K562 (cell line): Measurements from ENCODE around the gene MRI1. TPM values are rescaled to one million over a fixed set of nuclear protein-coding genes. Genes with fewer than 3 reads are reported as not detected.

Experiments used
- ATAC-seq: fragments of 200-7000 bp; cut with Tn5 transposase; 3 replicates; pipeline ENCODE4 v1.9.1; 2020; ENCODE audit warnings: moderate library complexity
- BruUV-seq: library from RNA; stranded (reverse); fragments of 400-500 nt; replicated peaks from 2 replicates; lab custom pipeline; 2021; lab: Mats Ljungman, UMichigan
- CTCF ChIA-PET: fragments of 300-600 bp; formaldehyde crosslinking; extraction: SDS; loops from one replicate; lab custom pipeline; 2021; ENCODE audit warnings: low intra/inter-chr PET ratio; lab: Yijun Ruan, JAX
- POLR2A ChIA-PET: fragments of 300-600, 350-650 bp; sonication (Branson Sonifier 250); formaldehyde crosslinking; extraction: SDS; loops from one replicate; lab custom pipeline; 2021; ENCODE audit warnings: antibody characterized with exemption, inconsistent platforms; lab: Yijun Ruan, JAX
- DNase-seq, 4 experiments: peaks; one replicate each; pipeline versions ENCODE4 v3.0.0 to v3.0.0-alpha.2; 2011 to 2018; ENCODE audit warnings: low spot score in 3 of 4, mixed read lengths in 3 of 4; ENCODE audit errors: extremely low read depth in 1 of 4
- FAIRE-seq: peaks from 2 replicates; lab custom pipeline; 2011; peaks lifted over from hg19 to GRCh38; lab: Jason Lieb, UNC
- H2AFZ ChIP-seq: 2 replicates; pipeline ENCODE4 v1.6.0; 2011; ENCODE audit warnings: low read depth, low read length, control low read depth, inconsistent platforms
- H3K27ac ChIP-seq: fragments of 200-600 bp; 3 replicates; pipeline ENCODE4 v1.8.0; 2011; ENCODE audit warnings: low read depth, mild to moderate bottlenecking, control low read depth, inconsistent platforms, low read length, moderate library complexity, mixed read lengths; ENCODE audit errors: extremely low read depth
- H3K27me3 ChIP-seq, 2 experiments: fragments of 300-600 bp in 1 of 2; 2 replicates in 1 of 2; 3 replicates in 1 of 2; pipeline versions ENCODE4 v1.6.0 to v1.8.0; 2011; ENCODE audit warnings: inconsistent platforms in 2 of 2, low read length in 2 of 2, mild to moderate bottlenecking in 1 of 2, mixed read lengths in 1 of 2, moderate library complexity in 1 of 2; ENCODE audit not compliant: control insufficient read depth in 2 of 2, insufficient read depth in 2 of 2
- H3K36me3 ChIP-seq: fragments of 300-600 bp; 3 replicates; pipeline ENCODE4 v1.8.0; 2011; ENCODE audit warnings: mild to moderate bottlenecking, low read length, inconsistent platforms; ENCODE audit not compliant: control insufficient read depth, insufficient read depth
- H3K4me1 ChIP-seq, 2 experiments: fragments of 200-600 bp in 1 of 2; replicated peaks in 1 of 2; 2 replicates in 1 of 2; 3 replicates in 1 of 2; pipeline versions ENCODE4 v1.5.1 to v1.8.0; 2011; ENCODE audit warnings: inconsistent platforms in 2 of 2, low read length in 2 of 2, mild to moderate bottlenecking in 1 of 2, mixed read lengths in 1 of 2, moderate library complexity in 1 of 2; ENCODE audit not compliant: control insufficient read depth in 2 of 2, insufficient read depth in 2 of 2
- H3K4me2 ChIP-seq: 2 replicates; pipeline ENCODE4 v1.6.1; 2011; ENCODE audit warnings: low read length, control low read depth, inconsistent platforms, mixed read lengths; ENCODE audit not compliant: insufficient read depth
- H3K4me3 ChIP-seq: fragments of 200-600 bp; sonication (generic), shearing (Covaris generic); 2 replicates; pipeline ENCODE4 v1.5.1; 2016; ENCODE audit warnings: control low read depth, inconsistent platforms
- H3K79me2 ChIP-seq: fragments of 200-600 bp; 3 replicates; pipeline ENCODE4 v1.8.0; 2011; ENCODE audit warnings: low read length, inconsistent platforms; ENCODE audit not compliant: control insufficient read depth, insufficient read depth
- H3K9ac ChIP-seq, 2 experiments: 2 replicates each; pipeline versions ENCODE4 v1.6.0 to v1.6.1; 2011; ENCODE audit warnings: low read depth in 2 of 2, low read length in 2 of 2, control low read depth in 1 of 2, inconsistent platforms in 1 of 2, mild to moderate bottlenecking in 1 of 2, mixed read lengths in 1 of 2; ENCODE audit not compliant: insufficient read depth in 1 of 2
- H3K9me1 ChIP-seq: one replicate; pipeline ENCODE4 v1.6.0; 2011; ENCODE audit warnings: inconsistent platforms, mild to moderate bottlenecking, low read length, moderate library complexity; ENCODE audit not compliant: control insufficient read depth, insufficient read depth
- H3K9me3 ChIP-seq: replicated peaks from 2 replicates; pipeline ENCODE4 v1.5.1; 2011; ENCODE audit warnings: low read depth, low read length, inconsistent platforms; ENCODE audit not compliant: control insufficient read depth, insufficient read depth
- H4K20me1 ChIP-seq: replicated peaks from 2 replicates; pipeline ENCODE4 v1.6.1; 2011; ENCODE audit warnings: low read length, inconsistent platforms, mixed read lengths; ENCODE audit not compliant: control insufficient read depth, insufficient read depth
- CEBPG ChIP-seq, 3 experiments: fragments of 200-800 bp in 1 of 3; sonication (Bioruptor generic) in 1 of 3; sonication (generic) in 1 of 3; formaldehyde crosslinking in 1 of 3; IDR thresholded peaks in 2 of 3; conservative IDR thresholded peaks in 1 of 3; 2 replicates each; pipeline versions ENCODE4 v1.6.1 to v1.8.0; 2016 to 2022; ENCODE audit warnings: missing compliant biosample characterization in 2 of 3, missing genetic modification characterization in 2 of 3, mild to moderate bottlenecking in 1 of 3, missing genetic modification reagents in 1 of 3
- DPF2 ChIP-seq: fragments of 450-650 bp; IDR thresholded peaks from 2 replicates; pipeline ENCODE4 v1.6.1; 2016
- KAT7 ChIP-seq: sonication (generic); formaldehyde crosslinking; IDR thresholded peaks from 2 replicates; pipeline ENCODE4 v1.8.0; 2022; ENCODE audit warnings: missing genetic modification reagents, mild to moderate bottlenecking, borderline replicate concordance
- RBFOX2 ChIP-seq: fragments of 200-400 bp; formaldehyde crosslinking; IDR thresholded peaks from 2 replicates; pipeline ENCODE4 v1.6.1; 2017; ENCODE audit warnings: low read depth, mild to moderate bottlenecking, low read length, moderate library complexity
- SRSF3 ChIP-seq: fragments of 200-400 bp; formaldehyde crosslinking; IDR thresholded peaks from 2 replicates; pipeline ENCODE4 v1.6.1; 2016; ENCODE audit warnings: mild to moderate bottlenecking, low read length, moderate library complexity; ENCODE audit not compliant: insufficient read depth
- WGBS: fragments of 100-300 bp; shearing (Covaris generic); methylation state at CpG from one replicate; pipeline ENCODE4 v1.1.6; 2016; ENCODE audit warnings: low coverage, mixed read lengths; ENCODE audit not compliant: insufficient coverage; ENCODE audit errors: missing lambda C conversion rate; 5-methylcytosine and 5-hydroxymethylcytosine counted together
- in situ Hi-C: fragments of 300-500 bp; cut with MboI; formaldehyde crosslinking; loops from 4 replicates; pipeline ENCODE4 v1.15.0; 2018; ENCODE audit warnings: inconsistent platforms, mixed read lengths
- intact Hi-C: fragments of 100-400 bp; cut with micrococcal nuclease; formaldehyde crosslinking; loops from 2 replicates; pipeline ENCODE4 v1.14.2; 2022
- polyA plus RNA-seq, 8 experiments: library from polyadenylated mRNA; depleted of rRNA in 4 of 8; stranded (reverse) in 5 of 8; unstranded in 3 of 8; fragments of >200 nt; fragmentation: Nextera tagmentation in 2 of 8; fragmentation: Illumina TruSeq in 1 of 8; extraction: Ambion mirVana in 2 of 8; extraction: Trizol in 1 of 8; gene quantifications; 2 replicates each; pipeline versions ENCODE4 v1.2.1 to v1.2.3, GENCODE V29; 2011 to 2014; ENCODE audit warnings: inconsistent platforms in 1 of 8, missing spikeins in 1 of 8
- total RNA-seq, 7 experiments: library from RNA; depleted of rRNA in 6 of 7; stranded (reverse); fragments of >200 nt in 6 of 7; fragmentation: Illumina TruSeq in 2 of 7; extraction: Trizol in 2 of 7; gene quantifications; 2 replicates each; pipeline versions ENCODE4 v1.2.1 to v1.2.3, GENCODE V29; 2011 to 2021; ENCODE audit warnings: low replicate concordance in 1 of 7
- TF ChIP-seq, protein P1 (sequence below): fragments of 450-650 bp; IDR thresholded peaks from 2 replicates; pipeline ENCODE4 v1.6.1; 2016; ENCODE audit warnings: borderline replicate concordance
- TF ChIP-seq, protein P2 (sequence below): fragments of 250-450 bp; sonication (Bioruptor Pico); IDR thresholded peaks from 2 replicates; pipeline ENCODE4 v1.4.0; 2020; ENCODE audit warnings: mild to moderate bottlenecking, moderate library complexity, borderline replicate concordance
- TF ChIP-seq, protein P3 (sequence below), 3 experiments: IDR thresholded peaks in 2 of 3; conservative IDR thresholded peaks in 1 of 3; 2 replicates each; pipeline ENCODE4 v1.5.1; 2011 to 2012; ENCODE audit warnings: low read length in 3 of 3, mild to moderate bottlenecking in 3 of 3, control low read depth in 2 of 3, improper control_type of control experiment in 1 of 3, inconsistent platforms in 1 of 3, low read depth in 1 of 3, mixed read lengths in 1 of 3, moderate library complexity in 1 of 3; ENCODE audit not compliant: insufficient read depth in 2 of 3
- TF ChIP-seq, protein P4 (sequence below): fragments of 250-450 bp; sonication (Bioruptor Pico); IDR thresholded peaks from 2 replicates; pipeline ENCODE4 v1.5.0; 2021; ENCODE audit warnings: mild to moderate bottlenecking, borderline replicate concordance

MRI1 gene
- total and polyA plus RNA-seq, 9 of the 15 experiments (the other 6 are each of a cell fraction or from before 2014, with no cell fraction given): 5.5 to 57.4 (median 28.2) TPM

DNA sequence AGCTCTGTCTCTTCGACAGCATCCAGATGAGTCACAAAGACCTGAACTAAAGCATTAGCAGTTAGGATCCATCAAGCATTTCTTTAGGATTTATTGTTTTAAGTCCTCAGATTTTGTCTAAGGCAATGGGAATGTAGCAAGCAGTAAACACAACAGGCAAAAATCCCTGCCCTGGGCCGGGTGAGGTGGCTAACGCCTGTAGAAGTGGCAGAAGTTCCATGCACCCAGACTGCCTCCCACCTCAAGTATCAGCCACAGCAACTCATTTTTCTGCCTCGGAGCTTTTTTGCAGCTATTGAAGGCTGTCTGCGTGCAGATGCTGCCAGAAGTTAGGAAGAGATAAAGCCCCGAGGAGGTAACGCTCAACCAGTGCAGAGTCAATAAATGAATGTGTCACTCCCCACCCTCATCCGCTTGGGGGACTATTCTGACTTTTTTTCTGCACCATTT lies 47.1 kb upstream of the MRI1 start (continued):
- TF ChIP-seq, protein P1, sequence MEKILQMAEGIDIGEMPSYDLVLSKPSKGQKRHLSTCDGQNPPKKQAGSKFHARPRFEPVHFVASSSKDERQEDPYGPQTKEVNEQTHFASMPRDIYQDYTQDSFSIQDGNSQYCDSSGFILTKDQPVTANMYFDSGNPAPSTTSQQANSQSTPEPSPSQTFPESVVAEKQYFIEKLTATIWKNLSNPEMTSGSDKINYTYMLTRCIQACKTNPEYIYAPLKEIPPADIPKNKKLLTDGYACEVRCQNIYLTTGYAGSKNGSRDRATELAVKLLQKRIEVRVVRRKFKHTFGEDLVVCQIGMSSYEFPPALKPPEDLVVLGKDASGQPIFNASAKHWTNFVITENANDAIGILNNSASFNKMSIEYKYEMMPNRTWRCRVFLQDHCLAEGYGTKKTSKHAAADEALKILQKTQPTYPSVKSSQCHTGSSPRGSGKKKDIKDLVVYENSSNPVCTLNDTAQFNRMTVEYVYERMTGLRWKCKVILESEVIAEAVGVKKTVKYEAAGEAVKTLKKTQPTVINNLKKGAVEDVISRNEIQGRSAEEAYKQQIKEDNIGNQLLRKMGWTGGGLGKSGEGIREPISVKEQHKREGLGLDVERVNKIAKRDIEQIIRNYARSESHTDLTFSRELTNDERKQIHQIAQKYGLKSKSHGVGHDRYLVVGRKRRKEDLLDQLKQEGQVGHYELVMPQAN: no peak
- TF ChIP-seq DPF2: peak; percentile 91
- TF ChIP-seq, protein P2, sequence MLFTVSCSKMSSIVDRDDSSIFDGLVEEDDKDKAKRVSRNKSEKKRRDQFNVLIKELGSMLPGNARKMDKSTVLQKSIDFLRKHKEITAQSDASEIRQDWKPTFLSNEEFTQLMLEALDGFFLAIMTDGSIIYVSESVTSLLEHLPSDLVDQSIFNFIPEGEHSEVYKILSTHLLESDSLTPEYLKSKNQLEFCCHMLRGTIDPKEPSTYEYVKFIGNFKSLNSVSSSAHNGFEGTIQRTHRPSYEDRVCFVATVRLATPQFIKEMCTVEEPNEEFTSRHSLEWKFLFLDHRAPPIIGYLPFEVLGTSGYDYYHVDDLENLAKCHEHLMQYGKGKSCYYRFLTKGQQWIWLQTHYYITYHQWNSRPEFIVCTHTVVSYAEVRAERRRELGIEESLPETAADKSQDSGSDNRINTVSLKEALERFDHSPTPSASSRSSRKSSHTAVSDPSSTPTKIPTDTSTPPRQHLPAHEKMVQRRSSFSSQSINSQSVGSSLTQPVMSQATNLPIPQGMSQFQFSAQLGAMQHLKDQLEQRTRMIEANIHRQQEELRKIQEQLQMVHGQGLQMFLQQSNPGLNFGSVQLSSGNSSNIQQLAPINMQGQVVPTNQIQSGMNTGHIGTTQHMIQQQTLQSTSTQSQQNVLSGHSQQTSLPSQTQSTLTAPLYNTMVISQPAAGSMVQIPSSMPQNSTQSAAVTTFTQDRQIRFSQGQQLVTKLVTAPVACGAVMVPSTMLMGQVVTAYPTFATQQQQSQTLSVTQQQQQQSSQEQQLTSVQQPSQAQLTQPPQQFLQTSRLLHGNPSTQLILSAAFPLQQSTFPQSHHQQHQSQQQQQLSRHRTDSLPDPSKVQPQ (CRISPR knock-in tag): no peak
- no peak for TF ChIP-seq KAT7 (CRISPR knock-in tag)
- TF ChIP-seq, all 486 proteins: peak for 72

DNA sequence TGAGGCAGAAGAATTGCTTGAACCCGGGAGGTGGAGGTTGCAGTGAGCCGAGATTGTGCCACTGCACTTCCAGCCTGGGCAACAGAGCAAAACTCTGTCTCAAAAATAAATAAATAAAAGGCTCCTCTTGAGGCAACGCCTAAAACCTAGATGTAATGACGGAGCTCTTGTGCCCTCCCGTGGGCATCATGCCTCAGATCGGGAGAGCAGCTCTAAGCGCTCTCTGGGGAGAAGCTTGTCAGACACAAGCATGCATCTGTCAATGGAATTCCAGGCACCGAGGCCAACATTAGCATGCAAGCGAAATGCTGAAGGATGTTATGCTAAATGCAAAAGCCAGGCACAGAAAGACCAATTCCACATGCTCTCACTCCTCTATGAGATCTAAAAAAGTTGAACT lies 45.6 kb upstream of the MRI1 start:
- H3K4me2 ChIP-seq: no peak overlapping the region
- H3K9ac ChIP-seq: no peak overlapping the region
- H4K20me1 ChIP-seq: no peaks in the 10 kb centered on the region
- no TSS peak for BruUV-seq
- DNase-seq (peak in 1 of 4 experiments; percentile 17), FAIRE-seq (no peak), ATAC-seq (0 out of 3 replicates have a peak, but pooled peaks have one; percentile 33)
- H2AFZ ChIP-seq: no peak overlapping the region
- peaks cover 3 to 16% of the 10 kb centered on the region in 2 experiments; a peak in 3 of 5 replicates for H3K27me3 ChIP-seq
- CTCF ChIA-PET: interaction anchor here (1.4 to 3.8 kb wide), 2 partner anchors 121 to 122 kb away, joined by 4 to 15 read pairs; no protein-coding TSS in a partner anchor
- intact Hi-C loops: no loop called here
- H3K79me2 ChIP-seq: no peaks in the 10 kb centered on the region
- no peak overlapping the region for H3K27ac ChIP-seq
- H3K9me3 ChIP-seq: no peaks in the 10 kb centered on the region
- no peak overlapping the region for H3K4me3 ChIP-seq
- peaks cover 7 to 9% of the 10 kb centered on the region in 2 experiments; a peak in 3 of 5 replicates for H3K4me1 ChIP-seq
- H3K9me1 ChIP-seq: no peaks in the 10 kb centered on the region
- in situ Hi-C loops: no loop called here
- no peaks in the 10 kb centered on the region for H3K36me3 ChIP-seq
- POLR2A ChIA-PET: no interaction called here
- WGBS: 6% methylated on average over 9 of the region's 9 CpGs
- TF ChIP-seq, protein P3, sequence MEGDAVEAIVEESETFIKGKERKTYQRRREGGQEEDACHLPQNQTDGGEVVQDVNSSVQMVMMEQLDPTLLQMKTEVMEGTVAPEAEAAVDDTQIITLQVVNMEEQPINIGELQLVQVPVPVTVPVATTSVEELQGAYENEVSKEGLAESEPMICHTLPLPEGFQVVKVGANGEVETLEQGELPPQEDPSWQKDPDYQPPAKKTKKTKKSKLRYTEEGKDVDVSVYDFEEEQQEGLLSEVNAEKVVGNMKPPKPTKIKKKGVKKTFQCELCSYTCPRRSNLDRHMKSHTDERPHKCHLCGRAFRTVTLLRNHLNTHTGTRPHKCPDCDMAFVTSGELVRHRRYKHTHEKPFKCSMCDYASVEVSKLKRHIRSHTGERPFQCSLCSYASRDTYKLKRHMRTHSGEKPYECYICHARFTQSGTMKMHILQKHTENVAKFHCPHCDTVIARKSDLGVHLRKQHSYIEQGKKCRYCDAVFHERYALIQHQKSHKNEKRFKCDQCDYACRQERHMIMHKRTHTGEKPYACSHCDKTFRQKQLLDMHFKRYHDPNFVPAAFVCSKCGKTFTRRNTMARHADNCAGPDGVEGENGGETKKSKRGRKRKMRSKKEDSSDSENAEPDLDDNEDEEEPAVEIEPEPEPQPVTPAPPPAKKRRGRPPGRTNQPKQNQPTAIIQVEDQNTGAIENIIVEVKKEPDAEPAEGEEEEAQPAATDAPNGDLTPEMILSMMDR (IDR thresholded peaks at IDR 0.05 in 2 of 3, conservative IDR thresholded peaks at IDR 0.05 in 1 of 3; ENCODE audit: insufficient read depth in 2 of 3, low read depth in 1 of 3, low read length in 3 of 3): peak in 1 of 3 experiments; percentile 17; a peak in 1 of 6 replicates
- TF ChIP-seq SRSF3 (no peak), RBFOX2 (no peak), CEBPG (CRISPR knock-in tag; IDR thresholded peaks at IDR 0.05) (no peak), CEBPG (tag; conservative IDR thresholded peaks at IDR 0.05 in 1 of 2, IDR thresholded peaks at IDR 0.05 in 1 of 2) (no peak)
- TF ChIP-seq, protein P4, sequence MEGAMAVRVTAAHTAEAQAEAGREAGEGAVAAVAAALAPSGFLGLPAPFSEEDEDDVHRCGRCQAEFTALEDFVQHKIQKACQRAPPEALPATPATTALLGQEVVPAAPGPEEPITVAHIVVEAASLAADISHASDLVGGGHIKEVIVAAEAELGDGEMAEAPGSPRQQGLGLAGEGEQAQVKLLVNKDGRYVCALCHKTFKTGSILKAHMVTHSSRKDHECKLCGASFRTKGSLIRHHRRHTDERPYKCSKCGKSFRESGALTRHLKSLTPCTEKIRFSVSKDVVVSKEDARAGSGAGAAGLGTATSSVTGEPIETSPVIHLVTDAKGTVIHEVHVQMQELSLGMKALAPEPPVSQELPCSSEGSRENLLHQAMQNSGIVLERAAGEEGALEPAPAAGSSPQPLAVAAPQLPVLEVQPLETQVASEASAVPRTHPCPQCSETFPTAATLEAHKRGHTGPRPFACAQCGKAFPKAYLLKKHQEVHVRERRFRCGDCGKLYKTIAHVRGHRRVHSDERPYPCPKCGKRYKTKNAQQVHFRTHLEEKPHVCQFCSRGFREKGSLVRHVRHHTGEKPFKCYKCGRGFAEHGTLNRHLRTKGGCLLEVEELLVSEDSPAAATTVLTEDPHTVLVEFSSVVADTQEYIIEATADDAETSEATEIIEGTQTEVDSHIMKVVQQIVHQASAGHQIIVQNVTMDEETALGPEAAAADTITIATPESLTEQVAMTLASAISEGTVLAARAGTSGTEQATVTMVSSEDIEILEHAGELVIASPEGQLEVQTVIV (CRISPR knock-in tag): no peak
